Colon (tissue), 2 donors: Measurements from ENCODE around the gene XPR1.

Source experiments
- FAIRE-seq: peaks from 2 replicates; lab custom pipeline; 2012; peaks lifted over from hg19 to GRCh38; lab: Jason Lieb, UNC
- donor health status: control.
- donor health status: control.

XPR1 gene

DNA sequence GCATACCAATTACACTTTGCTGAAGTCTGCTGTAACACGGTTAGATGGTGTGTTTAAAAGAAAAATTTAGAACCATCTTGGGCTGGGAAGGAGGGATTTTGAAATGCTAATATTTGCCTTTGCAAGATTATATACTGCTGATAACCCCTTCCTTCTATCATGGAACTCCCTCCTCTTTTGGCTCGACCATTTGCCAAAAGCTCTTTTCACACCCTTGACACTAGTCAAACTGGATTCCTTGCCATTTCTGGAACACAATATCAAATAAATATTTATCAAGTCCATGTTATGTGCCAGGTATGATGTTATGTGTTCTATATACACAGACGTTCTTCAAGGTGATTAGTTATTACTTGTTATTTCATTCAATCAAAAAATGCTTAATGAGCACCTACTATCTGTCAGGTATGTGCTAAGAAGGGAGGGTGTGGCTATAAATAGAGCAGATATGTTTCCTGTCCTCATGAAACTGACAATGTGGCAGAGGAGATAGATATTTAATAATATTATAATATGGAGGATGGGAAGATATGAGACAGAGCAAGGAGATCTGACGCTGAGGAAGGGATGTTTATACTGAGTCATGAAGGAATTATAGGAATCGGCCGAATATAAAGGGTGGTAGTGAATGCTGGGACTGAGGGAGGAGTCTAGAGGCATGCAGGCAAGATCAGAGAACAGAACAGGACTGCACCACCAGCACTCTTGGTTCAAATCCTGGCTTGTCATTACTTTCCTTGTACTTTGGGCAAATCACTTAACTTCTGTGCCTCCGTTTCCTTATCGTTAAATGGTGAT lies 16.1 kb upstream of the XPR1 start:
- FAIRE-seq, result no peak

GRCh38 chr1:180616439-180616838 lies 15.4 kb upstream of the XPR1 start:
- no peak for FAIRE-seq

GRCh38 chr1:180617774-180618395 lies 13.9 kb upstream of the XPR1 start:
- FAIRE-seq, result no peak

- FAIRE-seq, result no peak
Observed at GRCh38 chr1:180620581-180620980, 11.2 kb upstream of the XPR1 start.

- no peak for FAIRE-seq
Observed at GRCh38 chr1:180622658-180623508, 8.9 kb upstream of the XPR1 start.

GRCh38 chr1:180623579-180624347 lies 8.1 kb upstream of the XPR1 start:
- FAIRE-seq, result no peak

DNA sequence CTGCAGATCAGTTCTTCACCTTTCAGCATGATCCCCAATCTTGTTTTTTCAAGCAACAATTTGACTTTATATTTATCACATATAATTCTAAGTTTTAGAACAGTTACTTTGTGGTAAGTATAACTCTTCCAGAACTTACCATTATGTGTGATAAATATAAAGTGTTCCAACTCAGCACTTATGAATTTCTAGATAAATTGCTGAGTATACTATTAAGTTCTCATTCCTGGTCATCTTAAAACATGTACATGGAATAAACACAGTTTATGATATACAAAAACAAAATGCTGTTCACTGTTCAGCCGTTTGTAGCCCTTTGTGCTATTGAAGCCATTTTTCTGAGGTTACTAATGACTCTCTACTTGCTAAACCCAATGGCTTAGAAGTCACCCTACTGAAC lies 5.1 kb upstream of the XPR1 start:
- FAIRE-seq, result no peak

- no peak for FAIRE-seq
Observed at GRCh38 chr1:180627411-180627810, 4.4 kb upstream of the XPR1 start.

DNA sequence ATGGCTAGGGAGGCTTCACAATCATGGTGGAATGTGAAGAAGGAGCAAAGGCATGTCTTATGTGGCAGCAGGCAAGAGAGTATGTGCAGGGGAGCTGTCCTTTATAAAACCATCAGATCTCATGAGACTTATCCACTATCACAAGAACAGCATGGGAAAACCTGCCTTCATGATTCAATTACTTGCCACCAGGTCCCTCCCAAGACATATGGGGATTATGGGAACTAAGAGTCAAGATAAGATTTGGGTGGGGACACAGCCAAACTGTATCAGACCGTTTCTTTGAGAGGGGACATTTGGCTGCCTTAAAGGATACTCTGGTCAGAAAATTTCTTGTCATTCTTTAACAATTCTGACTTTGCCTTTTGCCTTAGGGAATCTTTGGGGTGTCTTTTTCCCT lies 3.2 kb upstream of the XPR1 start:
- FAIRE-seq, result no peak

- no peak for FAIRE-seq
Observed at GRCh38 chr1:180630408-180631193, 1.2 kb upstream of the XPR1 start.

DNA sequence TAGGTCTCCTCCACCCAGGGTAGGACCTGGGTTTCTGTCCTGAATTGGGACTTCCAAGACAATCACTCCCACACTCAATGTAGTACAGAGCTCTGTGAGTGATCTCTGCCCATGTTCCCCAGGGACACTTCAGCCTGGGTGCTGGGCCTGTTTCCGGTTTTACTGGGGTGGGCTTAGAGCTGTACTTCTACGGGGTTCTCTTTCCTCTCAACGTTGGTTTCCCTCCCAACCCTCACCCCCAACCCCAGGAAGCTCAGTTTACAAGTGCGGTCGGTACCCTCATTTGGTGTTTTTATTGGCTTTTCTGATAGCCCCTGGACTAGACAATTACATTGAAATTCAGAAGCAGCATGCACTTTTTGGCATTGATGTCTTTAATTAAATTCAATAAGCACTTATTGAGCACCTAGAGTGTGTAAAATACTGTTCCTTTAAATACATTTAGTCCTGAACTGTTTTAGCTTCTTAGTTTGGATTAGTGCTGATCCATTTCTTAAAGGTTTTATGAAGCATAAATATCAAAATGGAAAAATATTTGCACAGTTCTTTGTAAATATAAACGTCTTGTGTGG lies 542 bp upstream of the XPR1 start:
- FAIRE-seq, result peak; percentile 45

DNA sequence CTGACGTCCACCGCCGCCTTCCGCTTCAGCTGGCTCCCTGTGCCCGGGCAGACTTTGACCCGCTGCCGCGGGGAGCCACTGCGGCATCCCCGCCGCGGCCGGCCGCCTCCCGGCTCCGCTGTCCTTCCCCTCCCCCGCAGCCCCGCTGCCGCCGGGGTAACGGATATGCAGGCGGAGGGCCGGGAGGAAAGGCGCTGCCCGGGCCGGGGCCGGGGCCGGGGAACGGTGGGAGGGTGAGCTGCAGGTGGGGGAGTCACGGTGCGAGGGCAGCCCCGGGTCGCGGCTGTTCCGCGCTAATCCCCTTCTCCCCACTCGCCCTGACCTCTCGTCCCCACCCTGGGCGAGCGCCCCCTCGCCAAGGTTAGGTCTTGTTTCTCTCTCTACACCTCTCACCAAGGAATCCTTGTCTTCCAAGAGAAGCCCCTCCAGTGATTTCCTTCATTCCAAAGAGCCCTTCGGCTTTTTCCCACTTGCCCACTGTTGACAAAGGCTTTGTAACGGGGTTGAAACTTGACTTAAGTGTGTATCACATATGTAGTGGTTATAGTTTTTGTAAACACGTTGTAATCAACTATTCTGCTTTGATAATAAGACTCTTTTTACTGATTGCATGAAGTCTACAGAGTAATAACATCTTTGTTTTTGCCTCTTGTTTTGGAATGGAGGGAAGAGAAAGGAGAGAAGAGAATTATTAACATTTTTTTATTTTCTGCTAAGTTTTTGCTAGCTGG lies 669 bp downstream of the XPR1 start:
- no peak for FAIRE-seq

DNA sequence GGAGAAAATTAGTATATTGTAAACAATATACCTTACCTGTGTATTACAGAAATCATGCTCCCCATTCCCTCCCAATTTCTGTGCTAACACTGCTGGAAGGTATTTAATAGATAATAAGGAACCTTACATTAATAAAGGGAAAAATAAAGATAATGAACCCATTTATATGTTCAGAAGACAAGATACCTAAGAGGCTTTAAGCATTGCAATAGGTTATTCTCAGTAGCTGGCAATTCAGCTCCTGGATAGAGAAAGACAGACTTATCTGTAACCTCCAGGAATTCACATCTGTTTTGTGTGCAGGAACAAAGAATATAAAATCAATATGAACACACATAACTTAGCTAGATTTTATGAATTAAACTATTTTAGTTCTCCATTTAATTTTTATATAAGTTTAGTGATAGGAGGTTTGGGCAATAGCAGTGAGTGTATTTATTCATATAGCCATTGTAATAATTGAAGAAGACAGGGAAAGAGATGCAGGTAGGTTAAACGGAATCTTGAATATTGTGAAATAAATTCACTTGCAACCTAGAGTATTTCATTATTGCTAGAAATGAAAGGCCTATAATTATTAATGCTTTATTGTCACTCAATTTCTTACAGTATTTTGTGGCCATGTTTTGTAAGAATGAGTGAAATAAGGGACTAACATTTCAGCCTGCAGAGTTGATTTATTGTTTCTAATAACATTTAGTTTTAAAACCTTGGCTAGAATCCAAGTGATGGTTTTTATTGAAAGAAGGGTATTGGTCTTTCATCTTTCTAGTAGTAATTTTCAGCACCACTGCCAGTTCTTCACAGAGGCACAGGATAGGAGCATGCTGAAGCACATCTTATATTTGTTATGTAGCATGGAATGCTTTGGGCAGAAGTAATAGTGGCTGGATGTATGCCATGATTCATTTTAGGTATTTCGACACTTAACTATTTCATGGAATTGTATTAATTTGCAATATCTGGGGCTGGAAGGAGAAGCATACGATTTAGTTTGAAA lies 1.5 kb downstream of the XPR1 start:
- FAIRE-seq, result no peak

DNA sequence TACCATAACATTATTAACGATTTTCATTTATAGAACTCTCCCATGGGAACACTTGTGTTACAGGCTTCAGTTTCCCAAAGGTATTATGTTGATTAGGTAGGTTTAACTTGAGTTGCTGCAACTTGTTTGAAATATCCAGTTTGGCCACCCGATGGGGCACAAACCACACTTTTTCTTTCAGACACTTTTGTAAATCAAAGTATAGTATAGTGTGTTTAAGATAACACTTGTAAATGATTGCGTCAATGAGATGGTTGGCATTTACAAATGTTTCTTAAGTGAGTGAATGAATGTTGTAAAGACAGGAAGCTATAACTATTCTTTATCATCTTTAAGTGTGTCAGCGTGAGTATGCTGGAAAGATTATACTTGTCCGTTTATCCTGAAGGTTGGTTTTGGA lies 4.3 kb downstream of the XPR1 start:
- no peak for FAIRE-seq

DNA sequence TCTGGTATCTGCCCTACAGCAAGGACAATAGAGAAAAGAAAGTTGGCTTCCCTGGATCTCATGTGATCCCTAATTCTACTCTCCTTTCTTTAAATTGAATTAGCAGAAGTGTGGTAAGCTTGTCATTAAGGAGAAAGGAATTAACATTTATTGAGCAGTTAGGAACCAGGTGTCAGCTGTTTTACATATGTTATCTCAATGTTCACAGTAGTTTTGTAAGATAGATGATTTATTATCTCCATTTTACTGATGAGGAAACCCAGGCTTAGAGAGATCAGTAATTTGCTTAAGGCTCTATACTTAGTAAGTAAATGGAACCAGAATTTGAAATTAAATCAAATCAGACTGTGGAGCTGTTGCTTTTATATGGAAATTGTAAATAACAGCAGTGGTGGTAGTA lies 8.0 kb downstream of the XPR1 start:
- FAIRE-seq, result no peak

GRCh38 chr1:180640531-180640949 lies 8.7 kb downstream of the XPR1 start:
- FAIRE-seq, result no peak

DNA sequence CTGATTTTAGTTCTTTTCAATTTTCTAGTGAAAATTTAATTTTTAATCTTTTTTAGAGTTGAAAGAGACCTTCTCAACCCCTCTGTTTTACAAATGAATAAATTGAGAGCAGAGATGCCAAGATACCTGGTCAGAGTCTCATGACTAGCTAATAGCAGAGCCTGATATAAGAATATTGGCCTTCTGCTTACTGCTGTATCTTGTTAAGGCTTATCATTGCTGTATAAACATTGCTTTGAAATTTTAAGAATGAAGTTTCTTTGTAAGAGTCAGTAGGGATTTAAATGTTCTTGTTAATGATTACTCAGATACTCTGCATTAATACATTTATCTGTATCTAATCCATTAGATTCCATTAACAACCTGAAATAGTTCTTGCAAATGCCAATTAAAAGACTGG lies 9.8 kb downstream of the XPR1 start:
- no peak for FAIRE-seq

DNA sequence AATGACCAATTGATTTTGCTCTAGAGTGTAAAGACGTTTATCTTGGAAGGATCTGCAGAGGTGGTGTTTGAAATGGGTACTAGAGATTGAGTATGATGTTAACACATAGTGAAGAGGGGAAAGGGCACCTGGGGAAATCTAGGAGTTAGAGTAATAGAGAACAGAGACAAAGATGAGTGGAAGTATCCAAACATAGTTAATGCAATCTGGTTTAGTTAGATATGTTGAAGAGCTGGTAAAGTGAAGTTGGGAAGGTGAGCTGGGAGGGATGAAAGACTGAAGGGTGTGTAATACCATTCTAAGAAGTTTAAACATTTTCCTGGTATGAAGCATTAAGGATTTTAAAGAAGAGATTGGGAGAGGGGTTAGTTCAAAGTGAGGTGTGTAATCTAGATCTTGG lies 11.0 kb downstream of the XPR1 start:
- no peak for FAIRE-seq

GRCh38 chr1:180643693-180644092 lies 11.9 kb downstream of the XPR1 start:
- no peak for FAIRE-seq
